ENCODE data around the gene CABP7.

CABP7 gene

DNA sequence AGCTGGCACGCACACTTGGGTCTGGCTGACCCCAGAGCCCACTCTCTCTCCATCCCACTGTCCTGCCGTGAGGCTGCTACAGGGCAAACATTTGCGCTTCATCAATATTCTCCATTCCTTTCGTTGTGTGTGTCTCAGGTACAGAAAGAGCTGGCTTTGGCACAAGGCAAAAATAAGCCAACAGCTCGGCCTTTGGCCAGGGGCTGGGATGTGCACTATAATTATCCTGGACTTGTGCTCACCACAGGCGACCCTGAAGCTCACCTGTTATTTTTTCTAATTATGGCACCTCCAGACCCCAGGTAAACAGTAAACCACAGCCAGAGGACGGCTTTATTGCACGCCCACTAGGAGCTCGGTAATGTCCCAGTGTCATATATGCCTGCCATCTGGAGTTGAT lies 36.1 kb downstream of the CABP7 start:
- Histone ChIP-seq H3K4me1 (ENCODE audit: control insufficient read depth in 1 of 2, insufficient read depth in 2 of 2, low read length in 2 of 2) (no peaks in the 10 kb centered on the region), H3K27me3 (ENCODE audit: control insufficient read depth in 1 of 2, insufficient read depth in 2 of 2, low read length in 2 of 2) (no peaks in the 10 kb centered on the region), H3K36me3 (ENCODE audit: control insufficient read depth in 1 of 2, insufficient read depth in 2 of 2, low read length in 2 of 2) (peaks cover 0 to 3% of the 10 kb centered on the region in 2 donors), H3K9ac (ENCODE audit: low read depth in 1 of 2, low read length in 2 of 2) (no peak overlapping the region), H3K9me3 (ENCODE audit: control insufficient read depth in 1 of 2, low read length in 2 of 2) (no peaks in the 10 kb centered on the region), H3K4me3 (ENCODE audit: low read depth in 1 of 2, low read length in 2 of 2) (no peak overlapping the region), H3K27ac (ENCODE audit: low read depth, low read length) (no peak overlapping the region)

DNA sequence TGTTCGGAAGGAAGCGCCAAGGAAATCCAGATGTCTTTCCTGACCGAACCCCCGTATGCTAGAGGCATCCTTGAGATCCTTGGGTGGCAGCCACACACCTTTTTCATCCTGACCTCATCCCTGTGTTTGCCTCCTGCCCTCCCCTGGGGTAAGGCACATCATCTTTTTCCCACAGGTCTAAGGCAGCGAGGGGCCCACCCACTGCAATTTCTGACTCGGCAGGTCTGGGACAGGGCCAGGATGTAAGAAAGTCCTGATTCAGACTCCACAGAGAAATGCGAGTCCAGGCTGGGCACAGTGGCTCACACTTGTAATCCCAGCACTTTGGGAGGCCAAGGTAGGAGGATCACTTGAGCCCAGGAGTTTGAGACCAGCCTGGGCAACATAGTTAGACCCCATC lies 36.5 kb downstream of the CABP7 start:
- H3K9ac ChIP-seq (ENCODE audit: low read depth in 1 of 2, low read length in 2 of 2): no peak overlapping the region
- H3K9me3 ChIP-seq (ENCODE audit: control insufficient read depth in 1 of 2, low read length in 2 of 2): no peaks in the 10 kb centered on the region
- H3K27me3 ChIP-seq (ENCODE audit: control insufficient read depth in 1 of 2, insufficient read depth in 2 of 2, low read length in 2 of 2): no peaks in the 10 kb centered on the region
- H3K4me3 ChIP-seq (ENCODE audit: low read depth in 1 of 2, low read length in 2 of 2): no peak overlapping the region
- no peak overlapping the region for H3K27ac ChIP-seq (ENCODE audit: low read depth, low read length)
- H3K36me3 ChIP-seq (ENCODE audit: control insufficient read depth in 1 of 2, insufficient read depth in 2 of 2, low read length in 2 of 2): peaks cover 0 to 3% of the 10 kb centered on the region in 2 donors
- no peaks in the 10 kb centered on the region for H3K4me1 ChIP-seq (ENCODE audit: control insufficient read depth in 1 of 2, insufficient read depth in 2 of 2, low read length in 2 of 2)

DNA sequence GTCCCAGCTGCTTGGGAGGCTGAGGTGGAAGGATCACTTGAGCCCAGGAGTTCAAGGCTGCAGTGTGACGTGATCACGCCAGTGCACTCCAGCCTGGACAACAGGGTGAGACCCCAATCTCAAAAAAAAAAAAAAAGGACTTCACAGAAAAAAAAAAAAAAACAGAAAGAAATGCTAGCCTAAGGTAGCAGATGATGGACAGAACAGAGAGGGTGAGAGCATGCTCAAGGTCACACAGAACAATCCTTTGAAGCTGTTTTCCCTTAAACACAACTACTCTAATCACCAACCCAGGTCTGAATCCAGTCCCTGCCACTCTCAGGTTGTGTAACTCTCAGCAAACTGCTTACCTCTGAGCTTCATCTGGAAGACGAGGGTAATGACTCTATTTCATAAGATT lies 37.3 kb downstream of the CABP7 start:
- no peaks in the 10 kb centered on the region for H3K9me3 ChIP-seq (ENCODE audit: control insufficient read depth in 1 of 2, low read length in 2 of 2)
- no peaks in the 10 kb centered on the region for H3K4me1 ChIP-seq (ENCODE audit: control insufficient read depth in 1 of 2, insufficient read depth in 2 of 2, low read length in 2 of 2)
- no peak overlapping the region for H3K4me3 ChIP-seq (ENCODE audit: low read depth in 1 of 2, low read length in 2 of 2)
- H3K36me3 ChIP-seq (ENCODE audit: control insufficient read depth in 1 of 2, insufficient read depth in 2 of 2, low read length in 2 of 2): peaks cover 0 to 3% of the 10 kb centered on the region in 2 donors
- H3K27me3 ChIP-seq (ENCODE audit: control insufficient read depth in 1 of 2, insufficient read depth in 2 of 2, low read length in 2 of 2): no peaks in the 10 kb centered on the region
- no peak overlapping the region for H3K27ac ChIP-seq (ENCODE audit: low read depth, low read length)
- no peak overlapping the region for H3K9ac ChIP-seq (ENCODE audit: low read depth in 1 of 2, low read length in 2 of 2)

DNA sequence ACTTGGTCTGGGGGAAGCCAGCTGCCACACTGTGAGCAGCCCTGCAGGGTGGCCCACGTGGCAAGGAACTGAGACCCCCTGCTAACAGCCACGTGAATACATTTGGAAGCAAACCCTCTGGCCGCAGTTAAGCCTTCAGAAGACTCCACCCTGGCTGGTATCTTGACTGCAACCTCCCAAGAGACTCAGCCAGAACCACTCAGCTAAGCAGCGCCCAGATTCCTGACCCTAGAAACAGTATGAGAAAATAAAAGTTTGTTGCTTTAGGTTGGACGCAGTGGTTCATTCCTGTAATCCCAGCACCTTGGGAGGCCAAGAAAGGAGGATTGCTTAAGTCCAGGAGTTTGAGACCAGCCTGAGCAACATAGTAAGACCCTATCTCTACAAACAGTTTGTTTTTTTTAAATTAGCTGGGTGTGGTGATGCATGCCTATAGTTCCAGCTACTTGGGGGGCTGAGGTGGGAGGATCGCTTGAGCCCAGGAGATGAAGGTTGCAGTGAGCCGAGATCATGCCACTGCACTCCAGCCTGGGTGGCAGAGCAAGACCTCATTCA lies 38.3 kb downstream of the CABP7 start:
- Histone ChIP-seq H3K36me3 (ENCODE audit: control insufficient read depth in 1 of 2, insufficient read depth in 2 of 2, low read length in 2 of 2) (peaks cover 0 to 3% of the 10 kb centered on the region in 2 donors), H3K27ac (ENCODE audit: low read depth, low read length) (no peak overlapping the region), H3K27me3 (ENCODE audit: control insufficient read depth in 1 of 2, insufficient read depth in 2 of 2, low read length in 2 of 2) (no peaks in the 10 kb centered on the region), H3K9me3 (ENCODE audit: control insufficient read depth in 1 of 2, low read length in 2 of 2) (no peaks in the 10 kb centered on the region), H3K4me1 (ENCODE audit: control insufficient read depth in 1 of 2, insufficient read depth in 2 of 2, low read length in 2 of 2) (no peaks in the 10 kb centered on the region), H3K9ac (ENCODE audit: low read depth in 1 of 2, low read length in 2 of 2) (no peak overlapping the region), H3K4me3 (ENCODE audit: low read depth in 1 of 2, low read length in 2 of 2) (no peak overlapping the region)

DNA sequence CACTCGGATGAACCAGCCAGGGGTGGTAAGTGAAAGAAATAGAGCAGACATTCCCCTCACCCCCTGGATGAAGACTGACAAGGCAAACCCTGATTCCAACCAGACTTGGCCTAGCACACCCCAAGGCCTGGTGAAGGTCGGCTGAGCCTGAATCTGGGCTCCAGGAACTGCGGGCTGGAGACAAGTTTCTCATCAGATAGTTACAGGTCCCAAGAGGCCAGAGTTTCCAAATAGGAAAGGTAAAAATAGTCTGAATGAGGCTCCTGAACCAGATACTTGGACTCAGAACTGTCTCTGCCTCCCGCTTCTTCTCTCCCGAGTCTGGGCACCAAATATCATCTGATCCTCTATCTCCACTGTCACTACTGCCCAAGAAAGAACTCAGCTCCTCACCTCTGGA lies 39.2 kb downstream of the CABP7 start:
- no peaks in the 10 kb centered on the region for H3K4me1 ChIP-seq (ENCODE audit: control insufficient read depth in 1 of 2, insufficient read depth in 2 of 2, low read length in 2 of 2)
- no peak overlapping the region for H3K4me3 ChIP-seq (ENCODE audit: low read depth in 1 of 2, low read length in 2 of 2)
- H3K27ac ChIP-seq (ENCODE audit: low read depth, low read length): no peak overlapping the region
- peaks cover 0 to 3% of the 10 kb centered on the region in 2 donors for H3K36me3 ChIP-seq (ENCODE audit: control insufficient read depth in 1 of 2, insufficient read depth in 2 of 2, low read length in 2 of 2)
- H3K9me3 ChIP-seq (ENCODE audit: control insufficient read depth in 1 of 2, low read length in 2 of 2): no peaks in the 10 kb centered on the region
- no peaks in the 10 kb centered on the region for H3K27me3 ChIP-seq (ENCODE audit: control insufficient read depth in 1 of 2, insufficient read depth in 2 of 2, low read length in 2 of 2)
- H3K9ac ChIP-seq (ENCODE audit: low read depth in 1 of 2, low read length in 2 of 2): no peak overlapping the region

DNA sequence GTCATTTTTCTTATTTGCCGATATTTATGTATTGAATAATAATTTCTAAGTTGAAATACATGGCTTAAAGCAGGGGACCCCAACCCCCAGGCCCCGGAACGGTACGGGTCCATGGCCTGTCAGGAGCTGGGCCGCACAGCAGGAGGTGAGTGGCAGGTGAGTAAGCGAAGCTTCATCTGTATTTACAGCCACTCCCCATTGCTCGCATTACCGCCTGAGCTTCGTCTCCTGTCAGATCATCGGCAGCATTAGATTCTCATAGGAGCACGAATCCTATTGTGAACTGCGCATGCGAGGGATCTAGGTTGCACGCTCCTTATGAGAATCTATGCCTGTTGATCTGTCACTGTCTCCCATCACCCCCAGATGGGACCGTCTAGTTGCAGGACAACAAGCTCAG lies 42.5 kb downstream of the CABP7 start:
- no peaks in the 10 kb centered on the region for H3K27me3 ChIP-seq (ENCODE audit: control insufficient read depth in 1 of 2, insufficient read depth in 2 of 2, low read length in 2 of 2)
- no peak overlapping the region for H3K4me3 ChIP-seq (ENCODE audit: low read depth in 1 of 2, low read length in 2 of 2)
- no peak overlapping the region for H3K27ac ChIP-seq (ENCODE audit: low read depth, low read length)
- H3K9ac ChIP-seq (ENCODE audit: low read depth in 1 of 2, low read length in 2 of 2): no peak overlapping the region
- no peaks in the 10 kb centered on the region for H3K36me3 ChIP-seq (ENCODE audit: control insufficient read depth in 1 of 2, insufficient read depth in 2 of 2, low read length in 2 of 2)
- H3K4me1 ChIP-seq (ENCODE audit: control insufficient read depth in 1 of 2, insufficient read depth in 2 of 2, low read length in 2 of 2): peaks cover 7 to 10% of the 10 kb centered on the region in 2 donors
- no peaks in the 10 kb centered on the region for H3K9me3 ChIP-seq (ENCODE audit: control insufficient read depth in 1 of 2, low read length in 2 of 2)

DNA sequence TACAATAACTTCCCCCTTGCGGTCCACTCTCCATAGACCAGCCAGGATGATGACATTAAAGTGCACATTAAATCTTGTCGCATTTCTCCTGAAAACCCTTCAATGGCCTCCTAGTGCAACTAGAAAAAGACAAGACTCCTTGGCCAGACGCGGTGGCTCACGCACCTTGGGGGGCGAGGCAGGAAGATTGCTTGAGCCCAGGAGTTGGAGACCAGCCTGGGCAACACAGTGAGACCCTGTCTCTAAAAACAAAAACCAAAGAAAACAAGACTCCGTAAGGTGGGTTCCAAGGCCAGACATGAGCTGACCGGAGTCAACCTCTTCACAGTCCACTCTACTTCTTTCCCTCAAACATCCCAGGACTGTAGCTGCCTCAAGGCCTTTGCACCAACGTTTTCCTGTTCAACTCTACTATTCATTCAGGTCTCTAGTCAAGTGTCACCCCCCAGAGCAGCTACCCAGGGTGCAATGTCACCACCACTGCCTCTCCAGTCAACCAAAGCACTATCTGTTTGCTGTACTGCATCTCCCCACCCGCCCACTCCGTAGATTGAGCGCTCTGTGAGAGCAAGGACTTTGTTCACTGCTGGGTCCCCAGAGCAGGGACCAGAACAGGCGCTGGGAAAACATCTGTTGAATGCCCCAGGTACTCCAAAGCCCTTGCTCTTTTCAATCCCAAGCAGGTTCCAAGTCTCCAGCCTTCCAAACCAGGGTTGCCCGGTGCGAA lies 46.3 kb downstream of the CABP7 start:
- Histone ChIP-seq H3K27me3 (ENCODE audit: control insufficient read depth in 1 of 2, insufficient read depth in 2 of 2, low read length in 2 of 2) (no peaks in the 10 kb centered on the region), H3K9ac (ENCODE audit: low read depth in 1 of 2, low read length in 2 of 2) (peak overlapping the region; percentile 86 to 91), H3K4me1 (ENCODE audit: control insufficient read depth in 1 of 2, insufficient read depth in 2 of 2, low read length in 2 of 2) (peaks cover 21 to 23% of the 10 kb centered on the region in 2 donors), H3K27ac (ENCODE audit: low read depth, low read length) (peak overlapping the region; percentile 76), H3K9me3 (ENCODE audit: control insufficient read depth in 1 of 2, low read length in 2 of 2) (no peaks in the 10 kb centered on the region), H3K4me3 (ENCODE audit: low read depth in 1 of 2, low read length in 2 of 2) (peak overlapping the region; percentile 84 to 96), H3K36me3 (ENCODE audit: control insufficient read depth in 1 of 2, insufficient read depth in 2 of 2, low read length in 2 of 2) (peaks cover 5 to 22% of the 10 kb centered on the region in 2 donors)

DNA sequence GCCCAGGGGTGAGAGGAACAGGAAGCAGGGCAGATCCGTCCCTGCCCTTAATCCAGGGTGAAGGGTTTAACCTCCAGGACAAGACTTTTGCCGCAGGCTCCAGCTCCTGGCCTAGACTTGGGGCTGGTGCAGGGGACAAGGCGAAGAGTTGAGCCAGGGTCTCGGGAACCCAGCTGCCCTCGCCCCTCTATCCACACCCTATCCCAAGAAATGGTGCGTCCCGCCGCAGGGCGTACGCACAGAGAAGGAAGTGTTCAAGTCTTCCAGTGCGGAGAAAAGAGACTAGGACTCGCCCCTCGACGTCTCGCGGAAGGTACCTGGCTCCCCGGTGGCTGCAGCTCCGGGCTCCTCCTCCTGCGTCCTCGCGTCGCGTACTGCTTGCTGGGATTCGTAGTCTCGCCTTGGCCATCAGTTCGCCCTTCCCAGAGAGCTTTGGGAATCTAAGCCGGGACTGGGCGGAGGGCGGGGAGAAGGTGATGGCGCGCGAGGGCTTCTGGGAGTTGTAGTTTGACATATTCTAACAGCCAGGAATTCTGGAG lies 46.9 kb downstream of the CABP7 start, which contains the start of gene ZMAT5:
TSS of gene ZMAT5 (minus strand) at position 376 of the 539 bp plus-strand sequence. CDS start 18,463 bp downstream, outside the sequence.
- Histone ChIP-seq H3K27ac (ENCODE audit: low read depth, low read length) (peak within 1 kb of the TSS; percentile 84), H3K4me1 (ENCODE audit: control insufficient read depth in 1 of 2, insufficient read depth in 2 of 2, low read length in 2 of 2) (peaks cover 21 to 23% of the 10 kb centered on the region in 2 donors), H3K36me3 (ENCODE audit: control insufficient read depth in 1 of 2, insufficient read depth in 2 of 2, low read length in 2 of 2) (peaks cover 5 to 22% of the 10 kb centered on the region in 2 donors), H3K9me3 (ENCODE audit: control insufficient read depth in 1 of 2, low read length in 2 of 2) (no peaks in the 10 kb centered on the region), H3K9ac (ENCODE audit: low read depth in 1 of 2, low read length in 2 of 2) (peak within 1 kb of the TSS; percentile 91 to 97), H3K27me3 (ENCODE audit: control insufficient read depth in 1 of 2, insufficient read depth in 2 of 2, low read length in 2 of 2) (no peaks in the 10 kb centered on the region), H3K4me3 (ENCODE audit: low read depth in 1 of 2, low read length in 2 of 2) (peak within 1 kb of the TSS; percentile 84 to 96)

DNA sequence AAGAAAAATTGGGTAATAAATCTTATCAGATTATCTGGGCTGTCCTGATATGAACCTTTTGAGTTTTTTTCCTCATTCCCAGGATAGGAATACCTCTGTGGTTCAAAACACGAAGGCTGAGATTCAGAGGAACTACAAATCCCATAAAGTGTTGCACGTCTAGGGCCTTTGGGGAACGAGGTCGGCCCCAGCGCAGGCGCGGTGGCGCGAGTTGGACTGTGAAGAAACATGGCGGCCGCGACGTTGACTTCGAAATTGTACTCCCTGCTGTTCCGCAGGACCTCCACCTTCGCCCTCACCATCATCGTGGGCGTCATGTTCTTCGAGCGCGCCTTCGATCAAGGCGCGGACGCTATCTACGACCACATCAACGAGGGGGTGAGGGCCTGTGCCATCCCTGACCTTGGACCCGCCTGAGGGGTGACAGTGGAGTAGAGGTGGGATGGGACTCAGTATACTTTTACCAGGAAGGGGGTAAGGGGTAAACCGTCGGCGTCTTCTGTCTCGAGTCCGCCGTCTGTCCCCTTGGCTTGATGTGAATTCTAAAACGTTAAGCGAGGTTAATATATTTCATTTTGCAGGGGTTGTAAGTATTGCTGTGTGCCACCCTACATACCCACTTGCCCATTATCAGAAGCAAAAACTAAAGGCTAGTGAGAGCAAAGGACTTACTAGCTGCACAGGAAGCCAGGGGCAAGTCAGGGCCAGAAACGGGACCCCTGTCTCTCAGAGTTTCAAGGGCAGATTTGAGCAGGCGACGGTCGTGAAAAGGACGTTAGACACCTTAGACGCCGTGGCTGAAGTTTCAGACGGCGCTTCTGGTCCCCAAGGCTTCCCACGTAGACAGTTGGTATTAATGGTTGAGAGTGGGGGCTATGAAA lies 47.6 kb downstream of the CABP7 start, which contains the start of gene UQCR10:
TSS of gene UQCR10 (plus strand) at position 199 of the 881 bp plus-strand sequence. CDS start at position 229, 30 bp downstream.
- no peaks in the 10 kb centered on the region for H3K27me3 ChIP-seq (ENCODE audit: control insufficient read depth in 1 of 2, insufficient read depth in 2 of 2, low read length in 2 of 2)
- peak within 1 kb of the TSS; percentile 84 for H3K27ac ChIP-seq (ENCODE audit: low read depth, low read length)
- peaks cover 21 to 23% of the 10 kb centered on the region in 2 donors for H3K4me1 ChIP-seq (ENCODE audit: control insufficient read depth in 1 of 2, insufficient read depth in 2 of 2, low read length in 2 of 2)
- H3K36me3 ChIP-seq (ENCODE audit: control insufficient read depth in 1 of 2, insufficient read depth in 2 of 2, low read length in 2 of 2): peaks cover 5 to 22% of the 10 kb centered on the region in 2 donors
- peak within 1 kb of the TSS; percentile 84 to 96 for H3K4me3 ChIP-seq (ENCODE audit: low read depth in 1 of 2, low read length in 2 of 2)
- H3K9me3 ChIP-seq (ENCODE audit: control insufficient read depth in 1 of 2, low read length in 2 of 2): no peaks in the 10 kb centered on the region
- H3K9ac ChIP-seq (ENCODE audit: low read depth in 1 of 2, low read length in 2 of 2): peak within 1 kb of the TSS; percentile 91 to 97

All from duodenal mucosa (tissue), 2 donors.